Measurements from ENCODE around the gene ITLN2.
"Not testable (repeated sequence)": the region's sequence is repeated elsewhere in the genome, so short reads cannot be mapped to it uniquely, and the experiment has no call there.

ITLN2 gene

GRCh38 chr1:160954158-160955104 lies at the start of gene ITLN2:
ITLN2 (minus strand) TSS chr1:160954809; CDS start chr1:160954741, 68 bp downstream.
- DNase-seq (ENCODE audit: low read depth in 2 of 2), result no peak

- no peak for DNase-seq (ENCODE audit: low read depth in 2 of 2)
Measured at GRCh38 chr1:161001525-161001924, 46.9 kb upstream of the ITLN2 start.

- no peak for DNase-seq (ENCODE audit: low read depth in 2 of 2)
Measured at GRCh38 chr1:161000736-161001480, 46.3 kb upstream of the ITLN2 start.

DNA sequence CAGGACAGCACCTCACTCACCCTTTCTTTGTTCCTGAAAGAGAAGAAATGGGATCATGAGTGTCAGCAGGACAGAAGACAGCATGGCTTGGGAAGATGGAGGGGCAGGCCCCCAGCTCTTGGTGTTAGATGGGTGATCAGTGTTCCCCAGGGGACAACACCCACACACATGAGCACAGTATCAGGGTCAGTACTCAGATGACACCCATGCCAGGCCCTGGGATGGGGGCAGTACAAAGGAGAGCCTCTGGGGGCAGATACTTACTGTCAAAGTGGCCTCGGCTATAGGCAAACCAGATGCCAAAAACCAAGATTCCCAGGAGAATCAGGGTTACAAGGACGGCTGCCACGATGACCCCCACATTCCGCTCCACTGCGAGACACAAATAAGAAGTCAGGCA lies 44.8 kb upstream of the ITLN2 start:
- no peak for DNase-seq (ENCODE audit: low read depth in 2 of 2)

- DNase-seq (ENCODE audit: low read depth in 2 of 2), result peak; percentile 12 to 43
Measured at GRCh38 chr1:160997323-160998038, 42.9 kb upstream of the ITLN2 start.

DNA sequence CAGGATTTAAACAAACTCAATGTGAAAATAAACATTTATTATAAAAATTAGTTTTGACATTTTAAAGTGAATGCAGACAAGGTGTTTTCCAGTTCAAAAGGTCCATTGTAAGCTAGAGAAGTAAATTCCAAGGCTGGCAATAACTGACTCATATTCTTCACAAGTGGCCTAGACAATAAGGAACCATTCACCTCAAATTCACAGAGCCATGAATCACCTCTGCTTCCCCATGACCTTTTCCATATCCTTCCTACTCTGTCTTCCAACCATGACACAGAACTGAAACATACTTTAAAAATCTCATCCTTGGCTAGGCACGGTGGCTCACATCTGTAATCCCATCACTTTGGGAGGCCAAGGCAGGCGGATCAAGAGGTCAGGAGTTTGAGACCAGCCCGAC lies 41.6 kb upstream of the ITLN2 start:
- DNase-seq (ENCODE audit: low read depth in 2 of 2), result no peak

GRCh38 chr1:160993544-160994193 lies 39.1 kb upstream of the ITLN2 start:
- no peak for DNase-seq (ENCODE audit: low read depth in 2 of 2)

DNA sequence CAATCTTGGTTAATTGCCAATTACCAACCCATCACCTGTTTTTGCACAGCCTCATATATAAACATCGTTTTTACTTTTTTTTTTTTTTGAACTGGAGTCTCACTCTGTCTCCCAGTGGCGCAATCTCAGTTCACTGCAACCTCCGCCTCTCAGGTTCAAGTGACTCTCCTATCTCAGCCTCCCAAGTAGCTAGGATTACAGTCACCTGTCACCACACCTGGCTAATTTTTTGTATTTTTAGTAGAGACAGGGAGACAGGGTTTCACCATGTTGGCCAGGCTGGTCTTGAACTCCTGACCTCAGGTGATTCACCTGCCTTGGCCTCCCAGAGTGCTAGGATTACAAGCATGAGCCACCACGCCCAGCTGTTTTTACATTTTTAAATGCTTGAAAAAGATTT lies 37.4 kb upstream of the ITLN2 start:
- not testable (repeated sequence) for DNase-seq (ENCODE audit: low read depth in 2 of 2)

DNA sequence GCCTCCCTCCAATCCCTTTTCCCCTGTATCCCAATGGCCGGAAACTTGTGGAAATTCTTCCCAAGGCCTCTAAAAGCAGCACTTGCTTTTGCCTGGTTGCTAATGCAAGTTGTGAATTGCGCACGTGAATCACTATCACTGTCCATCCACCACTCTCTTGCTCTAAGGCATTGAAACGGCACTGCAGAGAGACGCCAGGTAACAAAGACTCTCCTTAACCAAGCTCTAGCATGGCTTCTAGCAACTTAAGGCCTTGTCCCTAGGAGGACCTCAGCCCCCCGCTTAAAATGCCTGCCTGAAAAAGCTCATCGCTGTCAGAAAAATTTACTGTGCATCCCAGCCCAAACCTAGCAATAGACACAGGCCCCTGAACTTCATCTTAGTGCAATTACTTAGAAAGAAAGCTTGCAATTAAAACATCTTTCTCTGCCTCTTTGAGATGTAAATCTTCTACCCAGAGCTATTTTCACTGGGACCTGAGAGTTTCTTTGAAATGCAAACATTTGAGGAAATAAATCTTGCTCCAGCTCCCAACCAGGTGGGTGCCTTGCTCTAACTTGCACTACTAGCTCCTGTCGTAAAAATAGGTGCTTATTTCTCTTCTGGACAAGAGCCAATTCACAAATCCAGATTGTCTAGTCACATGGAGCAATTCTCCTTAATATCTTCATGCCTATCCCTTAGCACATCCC lies 32.9 kb upstream of the ITLN2 start:
- DNase-seq (ENCODE audit: low read depth in 2 of 2), result no peak

DNA sequence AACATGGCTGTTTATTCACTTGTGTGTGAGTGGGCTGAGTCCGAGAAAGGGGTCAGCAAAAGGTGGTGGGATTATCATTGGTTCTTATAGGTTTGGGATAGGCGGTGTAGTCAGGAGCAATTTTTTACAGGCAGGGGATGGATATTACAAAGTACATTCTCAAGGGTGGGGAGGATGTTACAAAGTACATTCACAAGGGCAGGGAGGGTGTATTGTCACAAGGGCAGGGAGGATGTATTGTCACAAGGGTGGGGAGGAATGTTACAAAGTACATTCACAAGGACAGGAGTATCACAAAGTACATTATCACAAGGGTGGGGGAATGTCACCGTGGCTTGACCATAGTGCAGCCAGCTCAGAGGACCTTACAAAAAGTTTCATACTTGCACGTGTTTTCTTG lies 31.1 kb upstream of the ITLN2 start:
- no peak for DNase-seq (ENCODE audit: low read depth in 2 of 2)

- no peak for DNase-seq (ENCODE audit: low read depth in 2 of 2)
Measured at GRCh38 chr1:160981584-160982411, 27.2 kb upstream of the ITLN2 start.

- DNase-seq (ENCODE audit: low read depth in 2 of 2), result no peak
Measured at GRCh38 chr1:160979286-160979685, 24.7 kb upstream of the ITLN2 start.

DNA sequence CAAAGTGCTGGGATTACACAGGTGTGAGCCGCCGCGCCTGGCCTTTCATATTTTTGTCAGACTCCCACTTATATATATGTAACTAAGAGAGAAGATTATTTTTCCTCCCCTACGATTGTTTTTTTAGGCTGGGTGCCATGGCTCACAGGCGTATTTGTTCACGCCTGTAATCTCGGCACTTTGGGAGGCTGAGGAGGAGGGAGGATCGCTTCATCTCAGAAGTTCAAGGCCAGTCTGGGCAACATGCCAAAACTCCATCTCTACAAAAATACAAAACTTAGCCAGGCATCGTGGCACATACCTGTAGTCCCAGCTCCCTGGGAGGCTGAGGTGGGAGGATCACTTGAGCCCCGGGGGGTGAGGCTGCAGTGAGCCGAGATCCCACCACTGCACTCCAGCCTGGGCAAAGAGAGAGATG lies 23.9 kb upstream of the ITLN2 start:
- no peak for DNase-seq (ENCODE audit: low read depth in 2 of 2)

DNA sequence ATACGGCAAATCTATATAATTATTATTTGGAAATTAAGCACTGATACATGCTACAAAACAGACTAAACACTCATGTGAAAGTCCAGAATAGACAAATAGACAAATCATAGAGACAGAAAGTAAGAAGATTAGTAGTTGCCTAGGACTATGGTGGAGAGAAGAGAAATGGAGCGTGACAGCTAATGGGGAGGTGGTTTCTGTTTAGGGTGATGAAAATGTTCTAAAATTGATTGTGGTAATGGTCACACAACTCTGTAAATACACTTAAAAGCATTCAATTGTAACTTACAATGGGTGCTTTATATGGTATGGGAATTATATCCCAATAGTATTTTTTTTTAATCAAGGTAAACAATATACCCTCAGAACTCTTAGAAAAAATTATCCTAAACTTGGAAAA lies 20.4 kb upstream of the ITLN2 start:
- DNase-seq (ENCODE audit: low read depth in 2 of 2), result no peak

GRCh38 chr1:160973491-160973890 lies 18.9 kb upstream of the ITLN2 start:
- DNase-seq (ENCODE audit: low read depth in 2 of 2), result no peak

DNA sequence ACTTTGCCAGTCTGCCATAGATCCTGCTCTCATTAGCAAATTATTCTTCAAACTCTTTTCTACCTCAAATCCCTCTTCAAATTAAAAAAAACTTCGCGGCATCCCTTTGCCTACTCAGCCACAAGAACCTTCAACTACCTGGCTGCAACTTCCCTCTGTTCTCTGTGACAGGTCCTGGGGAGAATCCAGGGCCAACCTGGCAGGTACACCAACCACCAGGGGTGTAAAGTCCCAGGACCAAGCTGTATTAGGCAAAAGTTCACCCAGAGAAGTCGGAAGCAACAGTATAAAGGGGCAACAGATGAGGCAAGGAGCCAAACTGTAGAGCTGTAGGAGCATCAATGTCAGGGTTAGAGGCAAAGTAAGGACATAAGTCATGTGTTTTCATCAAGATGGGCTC lies 18.3 kb upstream of the ITLN2 start:
- DNase-seq (ENCODE audit: low read depth in 2 of 2), result no peak

- no peak for DNase-seq (ENCODE audit: low read depth in 2 of 2)
Measured at GRCh38 chr1:160971618-160972056, 17.0 kb upstream of the ITLN2 start.

- DNase-seq (ENCODE audit: low read depth in 2 of 2), result no peak
Measured at GRCh38 chr1:160963521-160963920, 8.9 kb upstream of the ITLN2 start.

DNA sequence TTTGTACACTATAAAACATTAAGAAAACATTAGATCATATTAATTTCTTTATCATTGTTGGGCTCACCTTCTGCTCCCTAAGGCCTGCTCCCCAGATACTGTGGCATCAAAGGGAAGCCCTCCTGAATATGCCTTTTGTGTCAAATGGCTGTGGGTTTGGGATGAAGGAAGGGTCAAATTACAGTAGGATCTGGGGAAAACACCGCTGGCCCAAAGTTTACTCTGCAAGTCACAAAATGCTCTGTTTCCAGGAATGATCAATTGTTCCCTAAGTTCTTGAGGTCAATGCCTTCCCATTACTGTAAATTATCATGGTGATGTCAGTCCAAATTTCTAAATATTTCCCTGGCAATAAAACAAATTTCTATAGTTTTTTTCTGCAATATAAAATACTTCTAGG lies 6.8 kb upstream of the ITLN2 start:
- no peak for DNase-seq (ENCODE audit: low read depth in 2 of 2)

- DNase-seq (ENCODE audit: low read depth in 2 of 2), result no peak
Measured at GRCh38 chr1:160956966-160957365, 2.4 kb upstream of the ITLN2 start.
